Neural cell (in vitro differentiated cells): Measurements from ENCODE around the gene STXBP1. TPM values are rescaled to one million over a fixed set of nuclear protein-coding genes. Genes with fewer than 3 reads are reported as not detected.

Source experiments
- H2AFZ ChIP-seq: fragments of 200-600, 300-800 bp; sonication (generic), shearing (Covaris generic); 2 replicates; pipeline ENCODE4 v1.6.0; 2014; ENCODE audit warnings: low read depth, mild to moderate bottlenecking, antibody characterized with exemption, low read length, moderate library complexity
- H3F3A ChIP-seq: fragments of 200-600 bp; shearing (Covaris generic); 2 replicates; pipeline ENCODE4 v1.6.1; 2016; ENCODE audit warnings: mild to moderate bottlenecking, moderate library complexity, mixed read lengths, antibody characterized with exemption, low read length; ENCODE audit not compliant: insufficient read depth, poor library complexity, severe bottlenecking
- H3K27ac ChIP-seq: fragments of 200-600, 300-800 bp; sonication (generic), shearing (Covaris generic); 2 replicates; pipeline ENCODE4 v1.5.1; 2014; ENCODE audit warnings: mild to moderate bottlenecking, low read length, moderate library complexity
- H3K27me3 ChIP-seq: fragments of 300-800, 200-600 bp; sonication (generic), shearing (Covaris generic); 2 replicates; pipeline ENCODE4 v1.6.0; 2014; ENCODE audit warnings: mild to moderate bottlenecking, low read depth, low read length, moderate library complexity; ENCODE audit not compliant: insufficient read depth
- H3K36me3 ChIP-seq: fragments of 300-800, 200-600 bp; sonication (generic), shearing (Covaris generic); 2 replicates; pipeline ENCODE4 v1.5.1; 2014; ENCODE audit warnings: mild to moderate bottlenecking, antibody characterized with exemption, low read length, moderate library complexity; ENCODE audit not compliant: insufficient read depth
- H3K4me2 ChIP-seq: fragments of 300-800, 200-600 bp; sonication (generic), shearing (Covaris generic); 2 replicates; pipeline ENCODE4 v1.6.0; 2014; ENCODE audit warnings: mild to moderate bottlenecking, low read length
- H3K4me3 ChIP-seq: fragments of 300-800, 200-600 bp; sonication (generic), shearing (Covaris generic); 2 replicates; pipeline ENCODE4 v1.5.1; 2014; ENCODE audit warnings: mild to moderate bottlenecking, low read length, moderate library complexity
- H3K79me2 ChIP-seq: fragments of 200-600 bp; shearing (Covaris generic); replicated peaks from 2 replicates; pipeline ENCODE4 v1.6.0; 2014; ENCODE audit warnings: mild to moderate bottlenecking, low read length, moderate library complexity; ENCODE audit not compliant: insufficient read depth
- H3K9ac ChIP-seq: fragments of 300-800, 200-600 bp; sonication (generic), shearing (Covaris generic); 2 replicates; pipeline ENCODE4 v1.6.1; 2016; ENCODE audit warnings: mild to moderate bottlenecking, low read length, mixed read lengths
- H3K9me2 ChIP-seq: fragments of 200-600 bp; shearing (Covaris generic); 2 replicates; pipeline ENCODE4 v1.6.1; 2016; ENCODE audit warnings: mild to moderate bottlenecking, low read length, mixed read lengths; ENCODE audit not compliant: insufficient read depth
- H3K9me3 ChIP-seq: fragments of 200-600, 300-800 bp; sonication (generic), shearing (Covaris generic); 2 replicates; pipeline ENCODE4 v1.6.1; 2016; ENCODE audit warnings: mild to moderate bottlenecking, mixed run types, low read length, moderate library complexity, mixed read lengths
- H4K20me1 ChIP-seq: fragments of 200-600 bp; shearing (Covaris generic); 2 replicates; pipeline ENCODE4 v1.6.1; 2016; ENCODE audit warnings: mild to moderate bottlenecking, mixed run types; ENCODE audit not compliant: insufficient read depth
- EP300 ChIP-seq: fragments of 450-650 bp; conservative IDR thresholded peaks from 2 replicates; pipeline ENCODE4 v1.6.1; 2014; ENCODE audit warnings: antibody characterized with exemption, mild to moderate bottlenecking, moderate library complexity; ENCODE audit not compliant: poor library complexity, severe bottlenecking
- EZH2 ChIP-seq: fragments of 200-600, 300-800 bp; shearing (Covaris generic), sonication (generic); IDR thresholded peaks from 2 replicates; pipeline ENCODE4 v1.6.1; 2014; ENCODE audit warnings: antibody characterized with exemption, low read length, borderline replicate concordance, mild to moderate bottlenecking; ENCODE audit not compliant: insufficient read depth, poor library complexity, severe bottlenecking
- MXI1 ChIP-seq: fragments of 450-650 bp; conservative IDR thresholded peaks from 2 replicates; pipeline ENCODE4 v1.6.1; 2014; ENCODE audit warnings: antibody characterized with exemption, mild to moderate bottlenecking; ENCODE audit not compliant: poor library complexity, severe bottlenecking
- POLR2AphosphoS5 ChIP-seq: IDR thresholded peaks from 2 replicates; pipeline ENCODE4 v1.6.1; 2012
- RAD21 ChIP-seq: fragments of 450-650 bp; conservative IDR thresholded peaks from 2 replicates; pipeline ENCODE4 v1.6.1; 2014; ENCODE audit warnings: antibody characterized with exemption, mild to moderate bottlenecking, moderate library complexity
- SMC3 ChIP-seq: fragments of 450-650 bp; conservative IDR thresholded peaks from 2 replicates; pipeline ENCODE4 v1.6.1; 2014; ENCODE audit warnings: antibody characterized with exemption, mild to moderate bottlenecking, moderate library complexity; ENCODE audit not compliant: poor library complexity
- TAF1 ChIP-seq: IDR thresholded peaks from 2 replicates; pipeline ENCODE4 v1.6.1; 2012; ENCODE audit warnings: low read depth
- polyA plus RNA-seq: library from polyadenylated mRNA; depleted of rRNA; stranded (reverse); fragments of >200 nt; gene quantifications from 2 replicates; pipeline ENCODE4 v1.2.3, GENCODE V29; 2014
- TF ChIP-seq, protein P1 (sequence below): IDR thresholded peaks from 2 replicates; pipeline ENCODE4 v1.6.1; 2012; ENCODE audit warnings: borderline replicate concordance
- TF ChIP-seq, protein P2 (sequence below): fragments of 450-650 bp; IDR thresholded peaks from 2 replicates; pipeline ENCODE4 v1.5.1; 2014; ENCODE audit warnings: antibody characterized with exemption, mild to moderate bottlenecking, moderate library complexity; ENCODE audit not compliant: poor library complexity, severe bottlenecking

STXBP1 gene
- polyA plus RNA-seq, 1 donor from 2014 or later: 42.5 TPM

DNA sequence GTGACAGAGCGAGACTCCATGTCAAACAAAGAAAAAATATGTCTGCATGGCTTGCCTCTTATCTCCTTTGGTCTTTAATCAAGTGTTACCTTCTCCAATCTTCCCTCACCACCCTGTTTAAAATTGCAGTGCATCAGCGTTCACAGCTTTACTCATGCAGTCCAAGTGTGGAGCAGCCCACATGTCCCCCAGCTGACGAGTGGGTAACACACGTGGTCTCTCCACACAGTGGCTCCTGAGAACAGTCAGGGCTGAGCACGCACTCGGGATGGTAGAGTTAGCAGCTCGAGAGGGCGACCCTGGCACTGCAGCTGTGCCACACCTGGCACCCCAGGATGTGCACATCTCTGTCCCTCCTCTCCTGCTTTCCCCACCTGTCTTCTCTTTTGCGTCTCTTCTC, 68.8 kb downstream of the STXBP1 start:
- Histone ChIP-seq H3K4me3 (no peak overlapping the region), H3K36me3 (peaks cover 15% of the 10 kb centered on the region), H3K4me2 (no peak overlapping the region), H4K20me1 (peaks cover 3% of the 10 kb centered on the region), H3K27ac (no peak overlapping the region), H2AFZ (no peak overlapping the region), H3K79me2 (no peaks in the 10 kb centered on the region), H3K9me3 (no peaks in the 10 kb centered on the region), H3K9me2 (no peaks in the 10 kb centered on the region), H3F3A (no peaks in the 10 kb centered on the region), H3K27me3 (no peaks in the 10 kb centered on the region), H3K9ac (no peak overlapping the region)
- TF ChIP-seq RAD21 (no peak), MXI1 (no peak), SMC3 (no peak), EZH2 (no peak), TAF1 (no peak), EP300 (no peak), POLR2AphosphoS5 (no peak)
- TF ChIP-seq, protein P1, sequence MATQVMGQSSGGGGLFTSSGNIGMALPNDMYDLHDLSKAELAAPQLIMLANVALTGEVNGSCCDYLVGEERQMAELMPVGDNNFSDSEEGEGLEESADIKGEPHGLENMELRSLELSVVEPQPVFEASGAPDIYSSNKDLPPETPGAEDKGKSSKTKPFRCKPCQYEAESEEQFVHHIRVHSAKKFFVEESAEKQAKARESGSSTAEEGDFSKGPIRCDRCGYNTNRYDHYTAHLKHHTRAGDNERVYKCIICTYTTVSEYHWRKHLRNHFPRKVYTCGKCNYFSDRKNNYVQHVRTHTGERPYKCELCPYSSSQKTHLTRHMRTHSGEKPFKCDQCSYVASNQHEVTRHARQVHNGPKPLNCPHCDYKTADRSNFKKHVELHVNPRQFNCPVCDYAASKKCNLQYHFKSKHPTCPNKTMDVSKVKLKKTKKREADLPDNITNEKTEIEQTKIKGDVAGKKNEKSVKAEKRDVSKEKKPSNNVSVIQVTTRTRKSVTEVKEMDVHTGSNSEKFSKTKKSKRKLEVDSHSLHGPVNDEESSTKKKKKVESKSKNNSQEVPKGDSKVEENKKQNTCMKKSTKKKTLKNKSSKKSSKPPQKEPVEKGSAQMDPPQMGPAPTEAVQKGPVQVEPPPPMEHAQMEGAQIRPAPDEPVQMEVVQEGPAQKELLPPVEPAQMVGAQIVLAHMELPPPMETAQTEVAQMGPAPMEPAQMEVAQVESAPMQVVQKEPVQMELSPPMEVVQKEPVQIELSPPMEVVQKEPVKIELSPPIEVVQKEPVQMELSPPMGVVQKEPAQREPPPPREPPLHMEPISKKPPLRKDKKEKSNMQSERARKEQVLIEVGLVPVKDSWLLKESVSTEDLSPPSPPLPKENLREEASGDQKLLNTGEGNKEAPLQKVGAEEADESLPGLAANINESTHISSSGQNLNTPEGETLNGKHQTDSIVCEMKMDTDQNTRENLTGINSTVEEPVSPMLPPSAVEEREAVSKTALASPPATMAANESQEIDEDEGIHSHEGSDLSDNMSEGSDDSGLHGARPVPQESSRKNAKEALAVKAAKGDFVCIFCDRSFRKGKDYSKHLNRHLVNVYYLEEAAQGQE: no peak
- TF ChIP-seq, protein P2, sequence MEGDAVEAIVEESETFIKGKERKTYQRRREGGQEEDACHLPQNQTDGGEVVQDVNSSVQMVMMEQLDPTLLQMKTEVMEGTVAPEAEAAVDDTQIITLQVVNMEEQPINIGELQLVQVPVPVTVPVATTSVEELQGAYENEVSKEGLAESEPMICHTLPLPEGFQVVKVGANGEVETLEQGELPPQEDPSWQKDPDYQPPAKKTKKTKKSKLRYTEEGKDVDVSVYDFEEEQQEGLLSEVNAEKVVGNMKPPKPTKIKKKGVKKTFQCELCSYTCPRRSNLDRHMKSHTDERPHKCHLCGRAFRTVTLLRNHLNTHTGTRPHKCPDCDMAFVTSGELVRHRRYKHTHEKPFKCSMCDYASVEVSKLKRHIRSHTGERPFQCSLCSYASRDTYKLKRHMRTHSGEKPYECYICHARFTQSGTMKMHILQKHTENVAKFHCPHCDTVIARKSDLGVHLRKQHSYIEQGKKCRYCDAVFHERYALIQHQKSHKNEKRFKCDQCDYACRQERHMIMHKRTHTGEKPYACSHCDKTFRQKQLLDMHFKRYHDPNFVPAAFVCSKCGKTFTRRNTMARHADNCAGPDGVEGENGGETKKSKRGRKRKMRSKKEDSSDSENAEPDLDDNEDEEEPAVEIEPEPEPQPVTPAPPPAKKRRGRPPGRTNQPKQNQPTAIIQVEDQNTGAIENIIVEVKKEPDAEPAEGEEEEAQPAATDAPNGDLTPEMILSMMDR: no peak

DNA sequence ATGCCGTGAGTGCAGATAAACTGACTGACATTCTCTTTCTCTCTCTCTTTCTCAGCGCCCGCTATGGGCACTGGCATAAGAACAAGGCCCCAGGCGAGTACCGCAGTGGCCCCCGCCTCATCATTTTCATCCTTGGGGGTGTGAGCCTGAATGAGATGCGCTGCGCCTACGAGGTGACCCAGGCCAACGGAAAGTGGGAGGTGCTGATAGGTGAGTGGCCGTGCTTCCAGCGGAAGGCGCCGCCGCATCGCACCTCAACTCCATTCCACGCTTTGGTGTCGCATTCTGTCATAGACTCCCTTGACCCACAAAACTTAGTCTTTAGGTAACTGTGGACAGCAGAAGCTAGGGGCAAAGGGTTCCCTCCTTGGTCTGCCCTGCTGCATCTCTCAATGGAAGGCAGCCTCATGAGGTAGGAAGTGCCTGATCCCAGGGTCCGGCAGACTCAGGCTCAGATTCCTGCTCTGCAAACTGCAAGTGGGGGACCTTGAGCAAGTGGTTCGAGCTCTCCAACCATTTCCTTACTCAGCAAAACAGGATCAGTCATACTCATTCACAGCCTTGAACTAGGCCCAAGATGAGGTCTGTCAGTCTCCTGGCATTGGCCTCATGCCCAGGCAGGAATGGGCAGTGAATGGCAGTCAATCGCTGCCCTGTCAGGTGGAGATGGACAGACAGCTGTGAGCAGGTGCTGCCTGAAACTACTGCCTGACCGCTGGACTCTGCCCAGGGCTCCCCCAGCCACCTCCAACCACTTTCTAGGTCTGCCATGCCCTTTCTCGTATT, 70.5 kb downstream of the STXBP1 start:
- H3K4me3 ChIP-seq: no peak overlapping the region
- no peaks in the 10 kb centered on the region for H3K27me3 ChIP-seq
- peaks cover 3% of the 10 kb centered on the region for H4K20me1 ChIP-seq
- no peaks in the 10 kb centered on the region for H3K79me2 ChIP-seq
- H3K36me3 ChIP-seq: peaks cover 15% of the 10 kb centered on the region
- no peak for TF ChIP-seq RAD21
- TF ChIP-seq, protein P2: no peak
- TF ChIP-seq, protein P1: no peak
- TF ChIP-seq EP300: no peak
- no peak for TF ChIP-seq TAF1
- TF ChIP-seq SMC3: no peak
- TF ChIP-seq MXI1: no peak
- no peak for TF ChIP-seq POLR2AphosphoS5
- H3F3A ChIP-seq: no peaks in the 10 kb centered on the region
- H3K9ac ChIP-seq: no peak overlapping the region
- H3K9me2 ChIP-seq: no peaks in the 10 kb centered on the region
- H3K27ac ChIP-seq: no peak overlapping the region
- no peak overlapping the region for H2AFZ ChIP-seq
- no peak overlapping the region for H3K4me2 ChIP-seq
- H3K9me3 ChIP-seq: no peaks in the 10 kb centered on the region
